Endodermal cell (in vitro differentiated cells): Measurements from ENCODE around the gene PLAC1. TPM values are rescaled to one million over a fixed set of nuclear protein-coding genes. Genes with fewer than 3 reads are reported as not detected.

Source experiments
- DNase-seq: peaks from one replicate; pipeline ENCODE4 v3.0.0-alpha.2; 2017
- H3K27ac ChIP-seq: 2 replicates; pipeline ENCODE4 v1.5.1; 2013; ENCODE audit warnings: mild to moderate bottlenecking, low read depth, low read length, moderate library complexity
- H3K27me3 ChIP-seq: 2 replicates; pipeline ENCODE4 v1.6.1; 2013; ENCODE audit warnings: mild to moderate bottlenecking, low read length, moderate library complexity; ENCODE audit not compliant: insufficient read depth, control insufficient read depth, poor library complexity, severe bottlenecking
- H3K36me3 ChIP-seq: 2 replicates; pipeline ENCODE4 v1.7.0; 2013; ENCODE audit warnings: mild to moderate bottlenecking, low read length, moderate library complexity; ENCODE audit not compliant: control insufficient read depth, insufficient read depth
- H3K4me1 ChIP-seq: one replicate; pipeline ENCODE4 v1.7.0; 2013; ENCODE audit warnings: low read length; ENCODE audit not compliant: control insufficient read depth, insufficient read depth
- H3K4me3 ChIP-seq: 2 replicates; pipeline ENCODE4 v1.5.1; 2013; ENCODE audit warnings: mild to moderate bottlenecking, low read length, moderate library complexity
- H3K9ac ChIP-seq: 2 replicates; pipeline ENCODE4 v1.6.1; 2013; ENCODE audit warnings: mild to moderate bottlenecking, low read length, moderate library complexity; ENCODE audit not compliant: poor library complexity, severe bottlenecking; ENCODE audit errors: extremely low read depth
- H3K9me3 ChIP-seq: 2 replicates; pipeline ENCODE4 v1.6.1; 2013; ENCODE audit warnings: mild to moderate bottlenecking, low read length, moderate library complexity; ENCODE audit not compliant: control insufficient read depth
- H3K27ac Mint-ChIP-seq: 2 replicates; pipeline ENCODE4 v1.8.0; 2020; ENCODE audit warnings: mixed read lengths
- H3K27me3 Mint-ChIP-seq: 2 replicates; pipeline ENCODE4 v1.8.0; 2021; ENCODE audit warnings: mild to moderate bottlenecking, mixed read lengths; ENCODE audit not compliant: insufficient read depth
- H3K36me3 Mint-ChIP-seq: 2 replicates; pipeline ENCODE4 v1.8.0; 2020; ENCODE audit warnings: low read depth, mixed read lengths
- H3K4me1 Mint-ChIP-seq: 2 replicates; pipeline ENCODE4 v1.8.0; 2020; ENCODE audit warnings: mixed read lengths
- H3K4me3 Mint-ChIP-seq: 2 replicates; pipeline ENCODE4 v1.8.0; 2020; ENCODE audit warnings: mild to moderate bottlenecking, moderate library complexity, mixed read lengths
- H3K9me3 Mint-ChIP-seq: 2 replicates; pipeline ENCODE4 v1.8.0; 2020; ENCODE audit warnings: mild to moderate bottlenecking, mixed read lengths
- WGBS, 2 experiments: methylation state at CpG; one replicate each; pipeline versions ENCODE4 v1.1.5 to v1.1.7; 2013; ENCODE audit warnings: missing lambda C conversion rate in 2 of 2, mixed read lengths in 1 of 2; ENCODE audit not compliant: insufficient coverage in 1 of 2, insufficient read length in 1 of 2; 5-methylcytosine and 5-hydroxymethylcytosine counted together
- total RNA-seq, 2 donors: library from RNA; stranded (reverse); fragmentation: NEBNext Ultra II Directional in 1 of 2; extraction: Animal tissue kit (Norgen Biotek cat#: 25700) in 1 of 2; gene quantifications; 2 replicates in 1 of 2; 3 replicates in 1 of 2; pipeline ENCODE4 v1.2.1, GENCODE V29; 2021
- TF ChIP-seq, protein P1 (sequence below): fragments of 200-600 bp; sonication (generic); conservative IDR thresholded peaks from 2 replicates; pipeline ENCODE4 v1.5.0; 2021; ENCODE audit warnings: antibody characterized with exemption, mild to moderate bottlenecking

PLAC1 gene
- total RNA-seq, 2 donors from 2014 or later = not detected

GRCh38 chrX:134670134-134670924, 12.1 kb upstream of the PLAC1 start:
- H3K9me3 ChIP-seq = no peaks in the 10 kb centered on the region
- no peaks in the 10 kb centered on the region for H3K4me1 ChIP-seq
- no peak overlapping the region for H3K4me3 Mint-ChIP-seq
- H3K27me3 ChIP-seq = no peaks in the 10 kb centered on the region
- DNase-seq = peak; percentile 51
- no peak overlapping the region for H3K27ac ChIP-seq
- peaks cover 54% of the 10 kb centered on the region for H3K9me3 Mint-ChIP-seq
- no peaks in the 10 kb centered on the region for H3K27me3 Mint-ChIP-seq
- H3K27ac Mint-ChIP-seq = no peak overlapping the region
- H3K36me3 Mint-ChIP-seq = no peaks in the 10 kb centered on the region
- no peak overlapping the region for H3K9ac ChIP-seq
- TF ChIP-seq, protein P1, sequence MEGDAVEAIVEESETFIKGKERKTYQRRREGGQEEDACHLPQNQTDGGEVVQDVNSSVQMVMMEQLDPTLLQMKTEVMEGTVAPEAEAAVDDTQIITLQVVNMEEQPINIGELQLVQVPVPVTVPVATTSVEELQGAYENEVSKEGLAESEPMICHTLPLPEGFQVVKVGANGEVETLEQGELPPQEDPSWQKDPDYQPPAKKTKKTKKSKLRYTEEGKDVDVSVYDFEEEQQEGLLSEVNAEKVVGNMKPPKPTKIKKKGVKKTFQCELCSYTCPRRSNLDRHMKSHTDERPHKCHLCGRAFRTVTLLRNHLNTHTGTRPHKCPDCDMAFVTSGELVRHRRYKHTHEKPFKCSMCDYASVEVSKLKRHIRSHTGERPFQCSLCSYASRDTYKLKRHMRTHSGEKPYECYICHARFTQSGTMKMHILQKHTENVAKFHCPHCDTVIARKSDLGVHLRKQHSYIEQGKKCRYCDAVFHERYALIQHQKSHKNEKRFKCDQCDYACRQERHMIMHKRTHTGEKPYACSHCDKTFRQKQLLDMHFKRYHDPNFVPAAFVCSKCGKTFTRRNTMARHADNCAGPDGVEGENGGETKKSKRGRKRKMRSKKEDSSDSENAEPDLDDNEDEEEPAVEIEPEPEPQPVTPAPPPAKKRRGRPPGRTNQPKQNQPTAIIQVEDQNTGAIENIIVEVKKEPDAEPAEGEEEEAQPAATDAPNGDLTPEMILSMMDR = no peak
- H3K4me3 ChIP-seq = no peak overlapping the region
- H3K36me3 ChIP-seq = no peaks in the 10 kb centered on the region
- 50% methylated on average over 1 of the region's 1 CpG; no CpG with 5 or more reads in 1 of the 2 experiments for WGBS, 2 experiments
- no peaks in the 10 kb centered on the region for H3K4me1 Mint-ChIP-seq

GRCh38 chrX:134669378-134670098, 11.3 kb upstream of the PLAC1 start:
- 80 to 92% methylated on average over 1 to 14 of the region's 14 CpGs for whole genome bisulfite sequencing, 2 experiments
- Histone ChIP-seq H3K36me3 (no peaks in the 10 kb centered on the region), H3K4me1 (no peaks in the 10 kb centered on the region), H3K9me3 (no peaks in the 10 kb centered on the region), H3K9ac (no peak overlapping the region), H3K27me3 (no peaks in the 10 kb centered on the region), H3K4me3 (no peak overlapping the region), H3K27ac (no peak overlapping the region)
- Mint-ChIP-seq H3K27me3 (no peaks in the 10 kb centered on the region), H3K4me3 (no peak overlapping the region), H3K9me3 (peaks cover 55% of the 10 kb centered on the region), H3K4me1 (no peaks in the 10 kb centered on the region), H3K27ac (no peak overlapping the region), H3K36me3 (no peaks in the 10 kb centered on the region)
- no peak for DNase-seq
- TF ChIP-seq, protein P1 = no peak

DNA sequence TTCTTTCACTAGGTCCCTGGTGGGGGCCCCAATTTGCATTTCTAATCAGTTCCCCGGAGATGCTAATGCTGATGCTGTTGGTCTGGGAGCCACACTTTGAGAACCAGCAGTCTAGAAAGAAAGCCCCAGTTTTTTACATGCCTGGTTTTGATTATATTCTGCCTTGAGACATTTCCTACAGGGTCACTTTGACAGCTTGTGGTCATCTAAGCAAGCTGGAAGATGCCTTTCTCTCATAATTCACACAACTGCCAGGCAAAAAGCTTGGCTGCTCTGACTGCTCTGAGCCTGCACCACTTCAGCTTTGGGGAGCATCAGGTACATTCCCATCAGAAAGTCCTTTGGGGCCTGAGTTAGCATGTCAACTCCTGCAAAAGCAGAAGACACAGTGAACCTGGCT, 5.9 kb upstream of the PLAC1 start:
- Histone ChIP-seq H3K27me3 (no peaks in the 10 kb centered on the region), H3K4me3 (no peak overlapping the region), H3K9me3 (no peaks in the 10 kb centered on the region), H3K36me3 (no peaks in the 10 kb centered on the region), H3K27ac (no peak overlapping the region), H3K4me1 (no peaks in the 10 kb centered on the region), H3K9ac (no peak overlapping the region)
- no peaks in the 10 kb centered on the region for H3K4me1 Mint-ChIP-seq
- H3K27me3 Mint-ChIP-seq = no peaks in the 10 kb centered on the region
- no peak for DNase-seq
- no peak overlapping the region for H3K27ac Mint-ChIP-seq
- 61% methylated on average over 1 of the region's 1 CpG; no CpG with 5 or more reads in 1 of the 2 experiments for WGBS, 2 experiments
- TF ChIP-seq, protein P1 = no peak
- peaks cover 52% of the 10 kb centered on the region for H3K9me3 Mint-ChIP-seq
- no peaks in the 10 kb centered on the region for H3K36me3 Mint-ChIP-seq
- no peak overlapping the region for H3K4me3 Mint-ChIP-seq
